GM18907 (cell line): Measurements from ENCODE around the gene KMT2B.
A peak's percentile ranks its signal among the peaks of the same experiment; 100 is the strongest.
"Not testable (repeated sequence)": the region's sequence is repeated elsewhere in the genome, so short reads cannot be mapped to it uniquely, and the experiment has no call there.

Experiments
- ATAC-seq: cut with Tn5 transposase; IDR thresholded peaks from one replicate; pipeline ENCODE4 v1.9.1; 2021; ENCODE audit warnings: mild to moderate bottlenecking, moderate library complexity; ENCODE audit not compliant: unreplicated experiment

Gene KMT2B, protein sequence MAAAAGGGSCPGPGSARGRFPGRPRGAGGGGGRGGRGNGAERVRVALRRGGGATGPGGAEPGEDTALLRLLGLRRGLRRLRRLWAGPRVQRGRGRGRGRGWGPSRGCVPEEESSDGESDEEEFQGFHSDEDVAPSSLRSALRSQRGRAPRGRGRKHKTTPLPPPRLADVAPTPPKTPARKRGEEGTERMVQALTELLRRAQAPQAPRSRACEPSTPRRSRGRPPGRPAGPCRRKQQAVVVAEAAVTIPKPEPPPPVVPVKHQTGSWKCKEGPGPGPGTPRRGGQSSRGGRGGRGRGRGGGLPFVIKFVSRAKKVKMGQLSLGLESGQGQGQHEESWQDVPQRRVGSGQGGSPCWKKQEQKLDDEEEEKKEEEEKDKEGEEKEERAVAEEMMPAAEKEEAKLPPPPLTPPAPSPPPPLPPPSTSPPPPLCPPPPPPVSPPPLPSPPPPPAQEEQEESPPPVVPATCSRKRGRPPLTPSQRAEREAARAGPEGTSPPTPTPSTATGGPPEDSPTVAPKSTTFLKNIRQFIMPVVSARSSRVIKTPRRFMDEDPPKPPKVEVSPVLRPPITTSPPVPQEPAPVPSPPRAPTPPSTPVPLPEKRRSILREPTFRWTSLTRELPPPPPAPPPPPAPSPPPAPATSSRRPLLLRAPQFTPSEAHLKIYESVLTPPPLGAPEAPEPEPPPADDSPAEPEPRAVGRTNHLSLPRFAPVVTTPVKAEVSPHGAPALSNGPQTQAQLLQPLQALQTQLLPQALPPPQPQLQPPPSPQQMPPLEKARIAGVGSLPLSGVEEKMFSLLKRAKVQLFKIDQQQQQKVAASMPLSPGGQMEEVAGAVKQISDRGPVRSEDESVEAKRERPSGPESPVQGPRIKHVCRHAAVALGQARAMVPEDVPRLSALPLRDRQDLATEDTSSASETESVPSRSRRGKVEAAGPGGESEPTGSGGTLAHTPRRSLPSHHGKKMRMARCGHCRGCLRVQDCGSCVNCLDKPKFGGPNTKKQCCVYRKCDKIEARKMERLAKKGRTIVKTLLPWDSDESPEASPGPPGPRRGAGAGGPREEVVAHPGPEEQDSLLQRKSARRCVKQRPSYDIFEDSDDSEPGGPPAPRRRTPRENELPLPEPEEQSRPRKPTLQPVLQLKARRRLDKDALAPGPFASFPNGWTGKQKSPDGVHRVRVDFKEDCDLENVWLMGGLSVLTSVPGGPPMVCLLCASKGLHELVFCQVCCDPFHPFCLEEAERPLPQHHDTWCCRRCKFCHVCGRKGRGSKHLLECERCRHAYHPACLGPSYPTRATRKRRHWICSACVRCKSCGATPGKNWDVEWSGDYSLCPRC (N-terminal part only)

DNA sequence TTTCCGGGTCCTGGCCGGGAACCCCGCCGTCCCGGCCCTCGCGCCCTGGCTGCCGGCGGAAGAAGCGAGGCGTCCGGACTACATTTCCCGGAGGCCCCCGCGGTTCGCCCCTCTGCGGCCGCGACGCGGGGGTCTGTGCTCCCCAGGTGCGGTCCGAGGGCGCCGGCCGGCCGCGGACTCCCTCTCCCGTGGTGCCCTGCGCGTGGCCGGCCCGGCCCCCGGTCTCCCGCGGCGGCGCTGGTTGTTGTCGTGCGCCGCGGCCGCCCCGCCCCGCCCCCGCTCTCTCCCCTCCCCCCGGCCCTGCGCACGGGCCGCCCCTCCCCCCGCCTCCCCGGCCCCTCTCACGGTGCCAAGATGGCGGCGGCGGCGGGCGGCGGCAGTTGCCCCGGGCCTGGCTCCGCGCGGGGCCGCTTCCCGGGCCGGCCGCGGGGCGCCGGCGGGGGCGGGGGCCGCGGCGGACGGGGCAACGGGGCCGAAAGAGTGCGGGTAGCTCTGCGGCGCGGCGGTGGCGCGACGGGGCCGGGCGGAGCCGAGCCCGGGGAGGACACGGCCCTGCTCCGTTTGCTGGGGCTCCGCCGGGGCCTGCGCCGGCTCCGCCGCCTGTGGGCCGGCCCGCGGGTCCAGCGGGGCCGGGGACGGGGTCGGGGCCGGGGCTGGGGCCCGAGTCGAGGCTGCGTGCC, at the start of gene KMT2B:
TSS of gene KMT2B (plus strand) at position 339 of the 680 bp plus-strand sequence. CDS start at position 355, 16 bp downstream.
- no peak for ATAC-seq

GRCh38 chr19:35669566-35669965, 48.2 kb upstream of the KMT2B start:
- ATAC-seq, result no peak

DNA sequence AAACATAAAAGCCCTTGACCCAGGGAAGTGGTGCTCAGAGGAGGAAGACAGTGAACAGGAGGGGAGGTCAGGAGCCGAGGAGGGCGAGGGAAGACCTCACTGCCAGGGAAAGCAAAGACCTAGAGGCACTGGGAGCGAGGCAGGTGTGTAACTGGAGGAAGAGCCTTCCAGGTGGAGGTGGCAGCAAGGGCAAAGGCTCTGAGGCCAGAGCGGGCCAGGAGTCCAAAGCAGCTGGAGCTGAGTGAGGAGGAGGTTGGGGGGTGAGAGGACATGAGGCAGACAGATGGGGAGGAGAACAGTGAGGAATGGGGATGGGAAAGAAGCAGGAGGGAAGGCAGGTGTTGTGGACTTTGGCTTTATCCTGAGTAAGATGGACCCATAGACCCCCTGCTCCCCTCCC, 47.8 kb upstream of the KMT2B start:
- ATAC-seq, result no peak

DNA sequence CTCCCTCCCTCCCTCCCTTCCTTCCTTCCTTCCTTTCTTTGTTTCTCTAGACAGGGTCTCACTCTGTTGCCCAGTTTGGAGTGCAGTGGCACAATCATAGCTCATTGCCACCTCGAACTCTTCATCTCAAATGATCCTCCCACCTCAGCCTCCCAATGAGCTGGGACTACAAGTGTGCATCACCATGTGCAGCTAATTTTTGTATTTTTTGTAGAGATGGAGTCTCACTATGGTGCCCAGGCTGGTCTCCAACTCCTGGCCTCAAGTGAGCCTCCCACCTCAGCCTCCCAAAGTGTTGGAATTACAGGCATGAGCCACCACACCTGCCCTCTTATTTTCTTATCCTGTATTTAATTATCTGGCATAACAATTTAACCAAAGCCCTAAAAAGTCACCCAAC, 47.1 kb upstream of the KMT2B start:
- ATAC-seq, result no peak

DNA sequence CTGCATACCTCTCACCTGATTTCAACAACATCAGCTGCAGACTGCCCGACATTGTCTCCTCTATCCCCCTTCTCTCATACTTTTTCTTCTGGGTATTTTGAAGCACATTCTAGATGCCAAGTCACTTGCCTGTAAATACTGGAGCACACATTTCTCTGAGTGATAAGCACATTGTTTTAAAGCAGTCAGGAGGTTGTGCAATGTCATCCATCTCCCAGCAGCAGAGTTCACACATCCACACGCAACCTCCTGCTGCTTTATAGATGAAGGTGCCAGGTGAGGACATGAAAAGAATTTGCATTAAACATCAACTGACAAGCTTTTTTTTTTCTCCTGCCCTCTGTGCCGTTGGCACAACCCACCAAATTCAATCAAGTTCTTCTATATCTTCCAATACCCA, 46.0 kb upstream of the KMT2B start:
- ATAC-seq, result no peak

DNA sequence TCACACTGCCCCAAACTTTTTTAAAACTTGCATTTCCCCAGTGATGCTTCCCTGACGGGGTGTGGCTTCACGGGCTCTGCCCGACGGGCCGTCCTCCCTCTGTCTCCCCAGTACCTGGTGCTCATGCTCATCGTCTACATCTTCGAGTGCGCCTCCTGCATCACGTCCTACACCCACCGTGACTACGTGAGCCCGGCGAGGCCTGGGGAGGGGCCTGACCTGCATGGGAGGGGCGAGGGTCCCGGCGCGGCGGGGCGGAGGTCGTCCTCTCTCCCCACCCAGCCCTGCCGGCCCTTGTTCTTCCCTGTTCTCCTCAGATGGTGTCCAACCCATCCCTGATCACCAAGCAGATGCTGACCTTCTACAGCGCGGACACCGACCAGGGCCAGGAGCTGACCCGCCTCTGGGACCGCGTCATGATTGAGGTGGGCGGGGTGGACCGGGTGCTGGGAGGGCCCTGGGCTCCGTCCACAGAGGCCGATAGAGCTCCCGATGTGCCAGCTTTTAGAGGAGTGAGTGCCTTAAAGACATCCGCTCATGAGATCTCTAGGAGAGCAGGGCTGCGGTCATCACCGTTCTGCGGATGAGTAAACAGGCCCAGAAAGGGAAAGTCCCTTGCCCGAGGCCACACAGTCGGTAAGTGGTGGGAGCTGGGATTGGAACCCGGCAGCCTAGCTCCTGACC, 44.5 kb upstream of the KMT2B start:
- no peak for ATAC-seq

- ATAC-seq, result no peak
Observed at GRCh38 chr19:35675589-35676140, 42.1 kb upstream of the KMT2B start.

- no peak for ATAC-seq
Observed at GRCh38 chr19:35689836-35690235, 28.0 kb upstream of the KMT2B start.

GRCh38 chr19:35691106-35691505, 26.7 kb upstream of the KMT2B start:
- not testable (repeated sequence) for ATAC-seq

- ATAC-seq, result no peak
Observed at GRCh38 chr19:35692010-35692409, 25.8 kb upstream of the KMT2B start.

DNA sequence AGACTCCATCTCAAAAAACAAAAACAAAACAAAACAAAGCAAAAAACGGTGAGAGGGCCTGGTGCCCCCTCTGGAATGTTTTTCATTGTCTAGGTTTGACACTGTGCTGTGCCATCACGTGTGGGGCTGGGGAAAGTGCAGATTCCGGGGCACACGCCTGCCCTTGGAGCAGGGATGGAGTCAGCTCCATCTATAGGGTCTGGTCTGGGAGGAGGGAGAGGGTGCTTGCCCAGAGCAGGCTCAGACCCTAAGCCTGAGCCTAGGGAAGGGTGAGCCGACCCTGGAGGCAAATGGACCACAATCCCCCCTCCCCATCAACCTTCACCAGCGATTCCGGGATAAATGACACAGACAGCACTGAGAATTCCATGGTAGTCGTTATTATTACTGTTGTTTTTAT, 24.4 kb upstream of the KMT2B start:
- peak; percentile 21 for ATAC-seq

DNA sequence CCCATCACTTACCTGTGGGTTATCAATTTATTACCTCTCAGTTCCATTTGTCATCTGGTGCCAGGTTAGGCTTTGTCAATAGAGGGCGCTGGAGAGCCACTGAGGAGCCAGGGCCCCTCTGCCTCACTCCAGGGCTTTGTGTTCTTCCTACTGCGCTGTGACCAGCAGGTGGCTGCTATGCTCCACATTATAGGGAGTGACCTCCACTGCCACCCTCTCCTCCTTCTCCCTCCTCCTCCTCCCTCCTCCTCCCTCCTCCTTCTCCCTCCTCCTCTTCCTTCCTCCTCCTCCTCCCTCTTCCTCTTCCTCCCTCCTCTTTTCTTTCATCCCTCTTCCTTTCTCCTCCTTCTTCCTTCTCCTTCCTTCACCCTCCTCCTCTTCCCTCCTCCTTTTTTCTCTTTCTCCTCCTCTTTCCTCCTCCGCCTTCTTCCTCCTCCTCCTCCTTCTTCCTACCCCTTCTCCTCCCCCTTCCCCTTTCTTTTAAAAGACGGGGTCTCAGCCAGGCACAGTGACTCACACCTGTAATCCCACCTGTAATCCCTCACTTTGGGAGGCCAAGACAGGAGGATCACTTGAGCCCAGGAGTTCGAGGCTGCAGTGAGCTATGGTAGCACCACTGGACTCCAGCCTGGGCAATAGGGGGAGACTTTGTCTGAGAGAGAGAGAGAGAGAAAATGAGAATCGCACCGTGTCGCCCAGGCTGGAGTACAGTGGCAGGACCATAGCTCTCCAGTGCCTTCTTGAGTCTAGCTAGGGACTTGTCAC, 23.8 kb upstream of the KMT2B start:
- peak; percentile 81 for ATAC-seq

DNA sequence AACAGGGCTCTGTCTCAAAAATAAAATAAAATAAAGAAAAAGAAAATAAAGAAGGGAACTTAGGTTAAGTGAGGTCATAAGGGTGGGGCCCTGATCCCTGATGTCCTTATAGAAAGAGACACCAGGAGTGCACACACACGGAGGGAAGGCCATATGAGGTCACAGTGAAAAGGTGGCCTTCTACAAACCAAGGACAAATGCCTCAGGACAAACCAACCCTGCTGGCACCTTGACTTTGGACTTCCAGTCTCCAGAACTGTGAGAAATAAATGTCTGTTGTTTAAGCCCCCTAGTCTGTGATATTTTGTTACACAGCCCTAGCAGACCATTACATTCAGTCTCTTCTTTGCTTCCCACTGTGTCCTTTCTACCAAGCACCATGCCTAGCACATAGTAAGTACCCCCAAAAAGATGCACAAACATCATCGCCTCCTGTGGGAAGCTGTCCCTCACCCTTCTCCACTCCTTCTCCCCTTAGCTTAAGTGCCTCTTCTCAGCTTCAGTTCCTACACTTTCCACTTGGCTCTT, 21.8 kb upstream of the KMT2B start:
- ATAC-seq, result no peak

- no peak for ATAC-seq
Observed at GRCh38 chr19:35696835-35697234, 21.0 kb upstream of the KMT2B start.

DNA sequence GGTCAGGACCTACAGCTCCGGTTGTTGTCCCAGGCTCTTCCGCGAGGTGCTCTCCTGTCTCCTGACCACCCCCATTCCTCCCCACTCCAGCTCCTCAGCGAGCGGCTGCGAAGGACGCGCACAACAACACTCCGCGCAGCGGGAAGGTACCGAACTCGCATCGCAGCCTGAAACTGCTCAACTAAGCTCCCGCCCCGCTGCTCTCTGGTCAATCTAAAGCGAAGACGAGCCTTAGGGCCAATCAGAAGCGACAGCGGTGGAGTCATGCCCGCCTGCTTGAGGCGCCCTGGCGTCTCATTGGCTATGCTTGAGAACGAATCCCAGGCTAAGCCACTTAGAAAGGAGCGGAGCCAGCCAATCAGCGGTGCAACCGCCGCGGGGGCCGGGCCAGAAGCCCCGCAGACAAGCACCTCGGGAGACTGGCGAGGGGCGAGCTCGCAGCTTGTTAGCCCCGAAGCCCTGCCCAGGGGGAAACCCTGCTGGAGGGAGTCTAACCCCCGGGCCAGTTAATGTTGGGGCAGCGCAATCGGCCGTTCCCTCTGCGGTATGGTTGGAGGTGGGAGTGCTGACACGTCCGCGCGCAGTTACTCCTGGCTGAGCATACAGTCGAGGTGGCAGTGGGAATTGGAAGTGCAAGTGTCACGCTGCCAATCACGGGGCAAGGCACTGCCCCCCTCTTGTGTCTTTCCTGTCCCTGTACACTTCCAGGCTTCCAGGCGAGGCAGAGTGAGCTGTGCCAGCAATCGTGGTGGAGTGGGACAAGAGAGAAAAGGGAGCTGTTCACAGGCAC, 15.4 kb upstream of the KMT2B start:
- ATAC-seq, result peak; percentile 92

- ATAC-seq, result no peak
Observed at GRCh38 chr19:35703343-35703742, 14.5 kb upstream of the KMT2B start.

DNA sequence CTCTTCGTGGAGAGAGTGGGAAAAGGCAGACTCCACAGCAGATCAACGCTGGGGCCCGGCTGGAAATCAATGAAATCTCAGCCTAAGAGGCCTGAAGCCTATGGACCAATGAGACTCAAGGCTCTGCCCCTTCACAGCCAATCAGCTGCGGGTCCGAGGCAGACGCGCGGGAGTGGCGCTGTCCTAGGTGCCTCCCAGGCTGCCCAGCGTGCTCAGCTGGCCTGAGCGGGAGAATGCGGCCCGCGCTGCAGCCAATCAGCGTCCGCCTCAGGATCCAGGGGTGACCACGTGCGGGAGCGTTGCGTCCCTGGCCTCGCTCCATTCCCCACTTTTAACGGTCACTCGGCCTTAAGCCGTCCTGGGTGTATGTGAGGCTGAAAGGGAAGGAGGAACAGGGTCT, 13.6 kb upstream of the KMT2B start, which contains the start of gene ZBTB32:
TSS of gene ZBTB32 (plus strand) at position 341 of the 400 bp plus-strand sequence. CDS start 10,069 bp downstream, outside the sequence.
- no peak for ATAC-seq

- ATAC-seq, result no peak
Observed at GRCh38 chr19:35708391-35708790, 9.4 kb upstream of the KMT2B start.
